Sigmoid colon (tissue), 7 donors: ENCODE measurements around the gene AGBL2. TPM values are rescaled to one million over a fixed set of nuclear protein-coding genes. Genes with fewer than 3 reads are reported as not detected.

Source experiments
- DNase-seq: peaks from one replicate; pipeline ENCODE4 v3.0.0-alpha.2; 2019
- H3K27ac ChIP-seq, 4 donors: fragments of 200-600 bp; sonication (generic); one replicate each; pipeline ENCODE4 v1.5.1; 2016 to 2019; ENCODE audit warnings: mild to moderate bottlenecking in 1 of 4
- H3K27me3 ChIP-seq, 3 donors: fragments of 200-600 bp; sonication (generic); one replicate each; pipeline ENCODE4 v1.5.1; 2019; ENCODE audit warnings: mild to moderate bottlenecking in 1 of 3
- H3K36me3 ChIP-seq, 4 donors: fragments of 200-600 bp; sonication (generic); one replicate each; pipeline ENCODE4 v1.5.1; 2016 to 2019
- H3K4me1 ChIP-seq, 4 donors: fragments of 200-600 bp; sonication (generic); one replicate each; pipeline ENCODE4 v1.5.1; 2017 to 2019
- H3K4me3 ChIP-seq, 4 donors: fragments of 200-600 bp; sonication (generic); one replicate each; pipeline ENCODE4 v1.5.1; 2017 to 2019; ENCODE audit warnings: mild to moderate bottlenecking in 2 of 4, moderate library complexity in 1 of 4
- H3K9me3 ChIP-seq, 4 donors: fragments of 200-600 bp in 3 of 4; sonication (generic) in 3 of 4; one replicate each; pipeline versions ENCODE4 v1.5.1 to v1.6.1; 2013 to 2019
- EP300 ChIP-seq, 4 donors: sonication (generic); formaldehyde crosslinking; IDR thresholded peaks; one replicate each; pipeline ENCODE4 v1.6.1; 2017; ENCODE audit warnings: antibody characterized with exemption in 4 of 4
- POLR2A ChIP-seq, 2 donors: fragments of 450-650 bp; IDR thresholded peaks; one replicate each; pipeline ENCODE4 v1.6.1; 2016; ENCODE audit warnings: antibody characterized with exemption in 2 of 2, mild to moderate bottlenecking in 2 of 2, moderate library complexity in 2 of 2
- POLR2AphosphoS5 ChIP-seq, 4 donors: sonication (generic); formaldehyde crosslinking; IDR thresholded peaks; one replicate each; pipeline ENCODE4 v1.6.1; 2017; ENCODE audit warnings: antibody characterized with exemption in 4 of 4
- WGBS, 2 donors: extraction: QIAGEN DNeasy Blood & Tissue Kit; methylation state at CpG; one replicate each; pipeline ENCODE4 v1.1.7; 2013; 5-methylcytosine and 5-hydroxymethylcytosine counted together
- intact Hi-C: fragments of 100-400 bp; cut with DNase I; formaldehyde crosslinking; loops from one replicate; pipeline ENCODE4 v1.15.1; 2023
- polyA plus RNA-seq, 3 donors: library from polyadenylated mRNA; stranded (reverse); fragments of 200-250 nt; gene quantifications; one replicate each; pipeline ENCODE4 v1.2.3, GENCODE V29; 2013
- total RNA-seq, 4 donors: library from RNA; depleted of rRNA; stranded (reverse); fragments of >200 nt; gene quantifications; one replicate each; pipeline ENCODE4 v1.1.0, GENCODE V29; 2016
- TF ChIP-seq, protein P1 (sequence below), 4 experiments: fragments of 450-650 bp in 3 of 4; fragments of 200-600 bp in 1 of 4; IDR thresholded peaks; one replicate each; pipeline ENCODE4 v1.5.1; 2016 to 2019; ENCODE audit warnings: antibody characterized with exemption in 4 of 4, mild to moderate bottlenecking in 3 of 4, moderate library complexity in 2 of 4
- donor health status: healthy with polysubstance abuse.
- donor health status: Bipolar disorder and iron deficiency.
- donor health status: healthy.

The AGBL2 gene
- total and polyA plus RNA-seq, 7 donors: 0.33 to 2.2 (median 1.00) TPM; not detected in 3

DNA sequence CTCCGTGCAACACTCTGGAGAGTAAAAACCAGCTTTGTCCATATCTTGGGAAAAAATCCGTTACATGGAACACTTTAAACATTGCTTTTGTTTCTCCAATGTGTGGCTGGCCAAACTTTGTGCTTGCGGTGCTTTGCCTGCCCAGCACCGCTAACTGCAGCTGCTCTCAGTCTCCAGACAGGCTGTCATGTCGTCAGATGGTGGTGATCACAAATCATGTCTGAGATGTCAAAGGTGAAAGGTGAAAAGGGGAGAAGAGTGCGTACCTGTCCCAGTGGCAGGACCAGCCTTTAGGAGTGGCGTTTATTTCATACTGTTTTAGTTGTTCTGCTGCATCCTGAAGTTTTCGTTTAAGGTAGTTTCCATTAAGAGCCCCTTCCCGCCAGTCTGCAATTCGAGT, 17.1 kb upstream of the AGBL2 start:
- Histone ChIP-seq H3K4me3 (no peak overlapping the region), H3K36me3 (peaks cover 45 to 100% (median 78%) of the 10 kb centered on the region in 4 donors), H3K9me3 (no peaks in the 10 kb centered on the region), H3K27ac (peak overlapping the region in 1 of 4 donors; percentile 9), H3K4me1 (no peaks in the 10 kb centered on the region), H3K27me3 (no peaks in the 10 kb centered on the region)
- peak; percentile 19 for DNase-seq
- WGBS, 2 donors: 84 to 85% methylated on average over 10 of the region's 10 CpGs
- intact Hi-C loops: no loop called here
- TF ChIP-seq EP300 (IDR thresholded peaks at IDR 0.05) (no peak), POLR2AphosphoS5 (IDR thresholded peaks at IDR 0.05) (no peak)
- TF ChIP-seq, protein P1, sequence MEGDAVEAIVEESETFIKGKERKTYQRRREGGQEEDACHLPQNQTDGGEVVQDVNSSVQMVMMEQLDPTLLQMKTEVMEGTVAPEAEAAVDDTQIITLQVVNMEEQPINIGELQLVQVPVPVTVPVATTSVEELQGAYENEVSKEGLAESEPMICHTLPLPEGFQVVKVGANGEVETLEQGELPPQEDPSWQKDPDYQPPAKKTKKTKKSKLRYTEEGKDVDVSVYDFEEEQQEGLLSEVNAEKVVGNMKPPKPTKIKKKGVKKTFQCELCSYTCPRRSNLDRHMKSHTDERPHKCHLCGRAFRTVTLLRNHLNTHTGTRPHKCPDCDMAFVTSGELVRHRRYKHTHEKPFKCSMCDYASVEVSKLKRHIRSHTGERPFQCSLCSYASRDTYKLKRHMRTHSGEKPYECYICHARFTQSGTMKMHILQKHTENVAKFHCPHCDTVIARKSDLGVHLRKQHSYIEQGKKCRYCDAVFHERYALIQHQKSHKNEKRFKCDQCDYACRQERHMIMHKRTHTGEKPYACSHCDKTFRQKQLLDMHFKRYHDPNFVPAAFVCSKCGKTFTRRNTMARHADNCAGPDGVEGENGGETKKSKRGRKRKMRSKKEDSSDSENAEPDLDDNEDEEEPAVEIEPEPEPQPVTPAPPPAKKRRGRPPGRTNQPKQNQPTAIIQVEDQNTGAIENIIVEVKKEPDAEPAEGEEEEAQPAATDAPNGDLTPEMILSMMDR (IDR thresholded peaks at IDR 0.05): no peak

DNA sequence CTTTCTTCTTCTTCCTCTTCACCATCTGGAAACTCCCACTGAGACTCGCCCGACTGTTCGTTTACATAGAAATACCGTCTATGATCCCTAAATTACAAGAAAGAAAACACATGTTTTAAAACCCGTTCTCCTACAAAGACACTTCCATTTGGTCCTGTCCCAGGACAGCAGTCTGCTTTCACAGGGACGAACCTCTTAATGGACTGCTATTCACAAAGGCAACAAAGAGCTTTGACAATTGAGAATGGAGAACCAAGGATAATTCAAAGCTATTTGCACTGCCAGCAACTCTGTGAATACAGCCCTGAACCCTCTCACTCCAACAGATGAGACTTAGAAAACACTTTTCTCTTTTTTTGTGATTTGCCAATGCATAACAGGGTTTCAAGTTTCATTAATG, 16.3 kb upstream of the AGBL2 start:
- Histone ChIP-seq H3K36me3 (peaks cover 45 to 100% (median 78%) of the 10 kb centered on the region in 4 donors), H3K4me3 (no peak overlapping the region), H3K27me3 (no peaks in the 10 kb centered on the region), H3K27ac (no peak overlapping the region), H3K9me3 (no peaks in the 10 kb centered on the region), H3K4me1 (no peaks in the 10 kb centered on the region)
- intact Hi-C loops: no loop called here
- DNase-seq: no peak
- 27 to 56% methylated on average over 6 of the region's 6 CpGs for WGBS, 2 donors
- no peak for TF ChIP-seq EP300 (IDR thresholded peaks at IDR 0.05)
- TF ChIP-seq POLR2AphosphoS5 (IDR thresholded peaks at IDR 0.05): no peak
- TF ChIP-seq, protein P1 (IDR thresholded peaks at IDR 0.05): no peak
- no peak for TF ChIP-seq POLR2A (IDR thresholded peaks at IDR 0.05)

DNA sequence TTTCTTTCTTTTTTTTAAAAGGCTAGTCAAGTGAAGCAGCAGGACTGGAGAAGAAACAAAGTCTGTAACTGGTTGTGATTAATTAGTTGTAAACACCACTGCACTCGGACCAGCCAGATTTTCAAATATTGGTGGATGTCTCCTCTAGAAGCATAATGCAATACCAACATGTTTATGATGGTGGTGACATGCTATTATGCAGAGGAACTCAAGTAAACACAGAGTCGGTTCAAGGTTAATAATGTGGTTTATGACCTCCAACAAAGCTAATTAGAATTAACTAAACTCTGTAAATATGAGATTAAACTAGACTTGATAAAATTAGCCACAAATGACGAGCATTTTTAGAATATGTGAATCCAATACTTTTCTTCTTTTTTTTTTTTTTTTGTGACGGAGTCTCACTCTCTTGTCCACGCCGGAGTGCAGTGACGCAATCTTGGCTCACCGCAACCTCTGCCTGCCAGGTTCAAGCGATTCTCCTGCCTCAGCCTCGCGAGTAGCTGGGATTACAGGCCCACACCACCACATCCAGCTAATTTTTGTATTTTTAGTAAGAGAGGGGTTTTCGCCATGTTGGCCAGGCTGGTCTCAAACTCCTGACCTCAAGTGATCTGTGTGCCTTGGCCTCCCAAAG, 11.8 kb upstream of the AGBL2 start:
- TF ChIP-seq, protein P1 (IDR thresholded peaks at IDR 0.05): no peak
- TF ChIP-seq EP300 (IDR thresholded peaks at IDR 0.05) (no peak), POLR2AphosphoS5 (IDR thresholded peaks at IDR 0.05) (no peak), POLR2A (IDR thresholded peaks at IDR 0.05) (no peak)
- Histone ChIP-seq H3K4me3 (no peak overlapping the region), H3K27me3 (no peaks in the 10 kb centered on the region), H3K4me1 (no peaks in the 10 kb centered on the region), H3K36me3 (peaks cover 57 to 100% (median 70%) of the 10 kb centered on the region in 4 donors), H3K27ac (no peak overlapping the region), H3K9me3 (no peaks in the 10 kb centered on the region)
- 84 to 92% methylated on average over 12 of the region's 12 CpGs for WGBS, 2 donors
- intact Hi-C loops: no loop called here
- no peak for DNase-seq

DNA sequence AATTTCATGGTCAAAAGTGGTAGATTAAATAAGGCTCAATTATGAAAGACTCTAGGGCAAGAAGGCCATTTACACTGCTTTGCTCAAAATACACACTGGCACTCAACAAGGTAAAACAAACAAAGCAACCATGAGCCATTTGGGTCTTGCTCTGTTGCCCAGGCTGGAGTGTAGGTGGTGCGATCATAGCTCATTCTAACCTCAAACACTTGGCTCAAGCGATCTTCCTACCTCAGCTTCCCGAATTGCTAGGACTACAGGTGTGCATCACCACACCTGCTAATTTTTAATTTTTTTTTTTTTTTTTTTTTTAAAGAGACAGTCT, 10.9 kb upstream of the AGBL2 start:
- DNase-seq: no peak
- WGBS, 2 donors: 82 to 94% methylated on average over 3 of the region's 3 CpGs
- TF ChIP-seq POLR2AphosphoS5 (IDR thresholded peaks at IDR 0.05) (no peak), POLR2A (IDR thresholded peaks at IDR 0.05) (no peak), EP300 (IDR thresholded peaks at IDR 0.05) (no peak)
- TF ChIP-seq, protein P1 (IDR thresholded peaks at IDR 0.05): no peak
- Histone ChIP-seq H3K36me3 (peaks cover 51 to 100% (median 65%) of the 10 kb centered on the region in 4 donors), H3K27ac (no peak overlapping the region), H3K4me3 (no peak overlapping the region), H3K9me3 (no peaks in the 10 kb centered on the region), H3K27me3 (no peaks in the 10 kb centered on the region), H3K4me1 (no peaks in the 10 kb centered on the region)
- intact Hi-C loops: no loop called here
